Esophagus squamous epithelium (tissue), 5 donors: ENCODE data around the gene LITAF. TPM values are rescaled to one million over a fixed set of nuclear protein-coding genes. Genes with fewer than 3 reads are reported as not detected.

Experiments used
- DNase-seq: peaks from one replicate; lab custom pipeline; 2025; lab: John Stamatoyannopoulos, UW
- H3K27ac ChIP-seq, 4 donors: fragments of 200-600 bp; sonication (generic); one replicate each; pipeline ENCODE4 v1.5.1; 2016 to 2019; ENCODE audit warnings: mild to moderate bottlenecking in 1 of 4
- H3K27me3 ChIP-seq, 4 donors: fragments of 200-600 bp; sonication (generic); 1 replicate in 3 of 4; 2 replicates in 1 of 4; pipeline versions ENCODE4 v1.5.1 to v1.6.0; 2017 to 2021; ENCODE audit warnings: antibody characterized with exemption in 1 of 4
- H3K36me3 ChIP-seq, 3 donors: fragments of 200-600 bp; sonication (generic); one replicate each; pipeline ENCODE4 v1.5.1; 2016 to 2019
- H3K4me1 ChIP-seq, 3 donors: fragments of 200-600 bp; sonication (generic); one replicate each; pipeline ENCODE4 v1.5.1; 2017 to 2019
- H3K4me3 ChIP-seq, 4 donors: fragments of 200-600 bp; sonication (generic); 1 replicate in 3 of 4; 2 replicates in 1 of 4; pipeline ENCODE4 v1.5.1; 2016 to 2019; ENCODE audit warnings: mild to moderate bottlenecking in 2 of 4, moderate library complexity in 1 of 4
- H3K9me3 ChIP-seq, 3 donors: fragments of 200-600 bp; sonication (generic); one replicate each; pipeline ENCODE4 v1.5.1; 2016 to 2019
- CTCF ChIP-seq, 6 experiments: fragments of 450-650 bp in 4 of 6; fragments of 200-600 bp in 2 of 6; sonication (generic) in 2 of 6; IDR thresholded peaks; one replicate each; pipeline ENCODE4 v1.5.1; 2016 to 2019; ENCODE audit warnings: antibody characterized with exemption in 6 of 6, mild to moderate bottlenecking in 4 of 6, moderate library complexity in 4 of 6
- POLR2A ChIP-seq, 4 donors: fragments of 450-650 bp; IDR thresholded peaks; one replicate each; pipeline ENCODE4 v1.6.1; 2017; ENCODE audit warnings: antibody characterized with exemption in 4 of 4, mild to moderate bottlenecking in 4 of 4, moderate library complexity in 3 of 4
- WGBS, 2 donors: methylation state at CpG; one replicate each; pipeline ENCODE4 v1.1.5; 2018; 5-methylcytosine and 5-hydroxymethylcytosine counted together
- intact Hi-C: fragments of 100-400 bp; cut with DNase I; formaldehyde crosslinking; loops from one replicate; pipeline ENCODE4 v1.15.0; 2022
- total RNA-seq, 4 donors: library from RNA; depleted of rRNA; stranded (reverse); fragments of >200 nt; gene quantifications; one replicate each; pipeline ENCODE4 v1.1.0, GENCODE V29; 2016
- donor health status: DM: yes; HTN: yes; CAD: no.

LITAF gene
- total RNA-seq, 4 donors from 2014 or later, result 13.7 to 44.4 (median 34.4) TPM

DNA sequence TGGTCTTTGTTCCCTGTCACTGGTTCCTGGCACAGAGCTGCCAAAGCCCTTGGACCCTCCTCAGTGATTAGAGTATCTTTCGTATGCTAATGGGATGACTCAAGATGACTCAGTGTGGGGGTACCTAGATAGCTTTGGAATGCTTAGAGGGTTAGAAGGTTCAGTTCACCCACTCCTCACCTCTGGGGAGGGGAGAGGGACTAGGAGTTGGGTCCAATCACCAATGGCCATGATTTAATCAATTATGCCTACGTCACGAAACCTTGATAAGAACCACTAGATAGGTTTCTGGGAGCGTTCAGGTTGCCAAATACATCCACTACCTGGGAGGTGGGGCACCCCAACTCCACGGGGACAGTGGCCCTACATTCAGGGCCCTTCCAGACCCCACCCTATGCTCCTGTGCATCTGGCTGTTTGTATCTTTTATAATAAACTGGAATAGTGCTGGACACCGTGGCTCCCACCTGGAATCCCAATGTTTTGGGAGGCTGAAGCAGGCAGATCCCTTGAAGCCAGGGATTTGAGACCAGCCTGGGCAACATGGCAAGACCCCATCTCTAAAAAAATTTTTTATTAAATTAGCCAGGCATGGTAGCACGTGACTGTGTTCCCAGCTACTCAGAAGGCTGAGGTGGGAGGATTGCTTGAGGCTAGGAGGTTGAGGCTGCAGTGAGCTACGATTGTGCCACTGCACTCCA is 29.2 kb upstream of the LITAF start:
- DNase-seq, result no peak
- H3K4me1 ChIP-seq, result peaks cover 27 to 51% (median 35%) of the 10 kb centered on the region in 3 donors
- 71 to 76% methylated on average over 8 of the region's 8 CpGs for WGBS, 2 donors
- no peaks in the 10 kb centered on the region for H3K27me3 ChIP-seq
- H3K9me3 ChIP-seq, result no peaks in the 10 kb centered on the region
- H3K4me3 ChIP-seq, result no peak overlapping the region
- intact Hi-C loops, result no loop called here
- H3K36me3 ChIP-seq, result no peaks in the 10 kb centered on the region
- TF ChIP-seq POLR2A (IDR thresholded peaks at IDR 0.05), result no peak
- no peak for TF ChIP-seq CTCF (IDR thresholded peaks at IDR 0.05)
- H3K27ac ChIP-seq, result no peak overlapping the region

- H3K27me3 ChIP-seq, result no peaks in the 10 kb centered on the region
- intact Hi-C loops, result no loop called here
- no peak for DNase-seq
- no peak overlapping the region for H3K4me3 ChIP-seq
- TF ChIP-seq CTCF (IDR thresholded peaks at IDR 0.05) (no peak), POLR2A (IDR thresholded peaks at IDR 0.05) (no peak)
- no peak overlapping the region for H3K27ac ChIP-seq
- no peaks in the 10 kb centered on the region for H3K36me3 ChIP-seq
- WGBS, 2 donors, result 54 to 77% methylated on average over 5 to 7 of the region's 10 CpGs
- peaks cover 27 to 58% (median 35%) of the 10 kb centered on the region in 3 donors for H3K4me1 ChIP-seq
- H3K9me3 ChIP-seq, result no peaks in the 10 kb centered on the region
Observed at GRCh38 chr16:11614587-11615175, 28.0 kb upstream of the LITAF start.

GRCh38 chr16:11613381-11614303 is 26.9 kb upstream of the LITAF start:
- no peaks in the 10 kb centered on the region for H3K9me3 ChIP-seq
- no peaks in the 10 kb centered on the region for H3K36me3 ChIP-seq
- intact Hi-C loops, result no loop called here
- H3K4me3 ChIP-seq, result no peak overlapping the region
- TF ChIP-seq POLR2A (IDR thresholded peaks at IDR 0.05) (peak in 1 of 4 donors; percentile 27), CTCF (IDR thresholded peaks at IDR 0.05) (no peak)
- 41 to 46% methylated on average over 13 to 14 of the region's 20 CpGs for WGBS, 2 donors
- H3K27ac ChIP-seq, result peak overlapping the region; percentile 59 to 83 (median 64)
- H3K4me1 ChIP-seq, result peaks cover 25 to 55% (median 32%) of the 10 kb centered on the region in 3 donors
- H3K27me3 ChIP-seq, result no peaks in the 10 kb centered on the region
- peak; percentile 33 for DNase-seq

DNA sequence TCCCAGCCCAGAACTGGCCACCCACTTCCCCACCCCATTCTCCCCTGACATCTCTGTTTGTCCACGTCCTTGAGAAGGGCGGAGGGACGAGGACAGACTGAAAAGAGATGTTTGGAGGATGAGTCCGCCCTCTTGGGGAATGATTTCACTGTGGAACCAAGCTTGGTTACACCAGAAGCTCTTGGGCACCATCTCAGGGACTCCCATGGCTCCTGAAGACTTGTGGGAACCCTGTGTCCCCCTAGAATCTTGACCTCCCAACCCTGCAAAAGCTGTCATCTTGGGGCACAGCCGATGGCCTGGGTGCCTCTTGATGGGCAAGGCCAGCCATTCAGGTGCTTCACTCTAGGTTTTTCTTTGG is 25.9 kb upstream of the LITAF start:
- peaks cover 19 to 55% (median 24%) of the 10 kb centered on the region in 3 donors for H3K4me1 ChIP-seq
- no peaks in the 10 kb centered on the region for H3K36me3 ChIP-seq
- no peaks in the 10 kb centered on the region for H3K27me3 ChIP-seq
- no peak for DNase-seq
- H3K27ac ChIP-seq, result peak overlapping the region; percentile 47 to 68 (median 60)
- no peak for TF ChIP-seq CTCF (IDR thresholded peaks at IDR 0.05)
- no peak for TF ChIP-seq POLR2A (IDR thresholded peaks at IDR 0.05)
- no peak overlapping the region for H3K4me3 ChIP-seq
- intact Hi-C loops, result no loop called here
- 72 to 87% methylated on average over 2 to 4 of the region's 5 CpGs for WGBS, 2 donors
- H3K9me3 ChIP-seq, result no peaks in the 10 kb centered on the region
